ENCODE measurements around the gene SLC2A14.
"Not testable (repeated sequence)": the region's sequence is repeated elsewhere in the genome, so short reads cannot be mapped to it uniquely, and the experiment has no call there.

The SLC2A14 gene

DNA sequence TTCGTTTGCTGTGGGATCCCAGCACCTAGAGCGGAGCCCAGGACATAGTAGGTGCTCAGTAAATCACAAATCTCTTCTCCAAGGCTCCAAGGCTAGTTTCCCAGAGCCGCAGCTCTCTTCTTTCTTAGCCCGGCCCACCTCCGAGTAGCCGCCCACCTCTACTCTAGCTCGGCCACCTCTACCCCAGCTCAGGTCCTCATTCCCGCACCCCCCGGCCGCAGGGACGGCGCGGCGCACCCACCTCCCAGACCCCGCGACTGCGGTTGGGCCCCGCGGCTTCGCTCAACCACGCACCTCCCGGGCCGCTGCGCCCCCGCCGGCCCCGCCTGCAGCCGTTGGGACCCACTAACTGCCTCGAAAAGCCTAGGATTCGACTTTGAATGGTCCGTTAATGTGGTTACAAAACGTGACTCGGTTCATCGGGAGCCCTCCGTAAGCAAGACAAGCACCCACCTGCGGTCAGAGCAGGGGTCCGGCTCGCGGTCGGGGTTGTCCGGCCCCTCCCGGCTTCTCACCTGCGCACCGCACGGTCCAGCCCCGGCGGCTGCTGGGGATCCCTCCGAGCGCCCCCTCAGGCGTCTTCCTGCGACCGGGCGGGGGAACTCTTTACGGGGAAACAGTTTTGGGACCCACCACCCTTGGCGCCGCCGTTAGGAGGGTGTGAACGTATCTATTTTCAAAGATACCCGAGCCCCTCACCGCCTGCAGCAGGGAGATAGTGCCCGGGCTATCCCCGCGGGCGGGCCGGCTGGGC, at the start of gene SLC2A14:
SLC2A14 (minus strand) TSS at position 350 of the 754 bp plus-strand sequence. CDS start 3,035 bp downstream, outside the sequence.
- no peak for FAIRE-seq

DNA sequence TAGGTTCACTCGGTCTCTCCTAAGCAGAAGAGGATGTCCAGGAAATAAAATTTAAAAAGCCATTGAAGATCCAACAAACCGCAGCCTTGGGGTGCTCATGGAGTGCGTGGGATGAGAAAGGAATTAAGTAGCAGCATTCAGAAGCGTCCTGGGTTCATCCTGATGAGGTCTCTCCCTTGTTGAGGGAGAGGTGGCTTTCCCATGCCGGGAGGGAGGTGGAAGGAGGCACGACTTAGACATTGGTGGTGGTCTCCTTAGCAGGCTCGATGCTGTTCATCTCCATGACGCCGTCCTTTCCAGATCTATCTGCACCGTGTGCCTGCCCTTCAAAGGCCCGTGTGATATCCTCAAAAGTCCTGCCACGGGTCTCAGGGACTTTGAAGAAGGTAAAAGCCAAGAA, 48.5 kb upstream of the SLC2A14 start:
- FAIRE-seq = not testable (repeated sequence)

DNA sequence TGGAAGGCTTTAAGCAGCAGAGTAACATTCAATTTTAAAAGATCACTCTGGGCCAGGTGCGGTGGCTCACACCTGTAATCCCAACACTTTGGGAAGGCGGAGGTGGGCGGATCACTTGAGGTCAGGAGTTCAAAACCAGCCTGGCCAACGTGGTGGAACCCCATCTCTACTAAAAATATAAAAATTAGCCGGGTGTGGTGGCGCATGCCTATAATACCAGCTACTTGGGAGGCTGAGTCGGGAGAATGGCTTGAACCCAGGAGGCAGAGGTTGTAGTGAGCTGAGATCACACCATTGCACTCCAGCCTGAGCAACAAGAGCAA, 45.5 kb upstream of the SLC2A14 start:
- not testable (repeated sequence) for FAIRE-seq

DNA sequence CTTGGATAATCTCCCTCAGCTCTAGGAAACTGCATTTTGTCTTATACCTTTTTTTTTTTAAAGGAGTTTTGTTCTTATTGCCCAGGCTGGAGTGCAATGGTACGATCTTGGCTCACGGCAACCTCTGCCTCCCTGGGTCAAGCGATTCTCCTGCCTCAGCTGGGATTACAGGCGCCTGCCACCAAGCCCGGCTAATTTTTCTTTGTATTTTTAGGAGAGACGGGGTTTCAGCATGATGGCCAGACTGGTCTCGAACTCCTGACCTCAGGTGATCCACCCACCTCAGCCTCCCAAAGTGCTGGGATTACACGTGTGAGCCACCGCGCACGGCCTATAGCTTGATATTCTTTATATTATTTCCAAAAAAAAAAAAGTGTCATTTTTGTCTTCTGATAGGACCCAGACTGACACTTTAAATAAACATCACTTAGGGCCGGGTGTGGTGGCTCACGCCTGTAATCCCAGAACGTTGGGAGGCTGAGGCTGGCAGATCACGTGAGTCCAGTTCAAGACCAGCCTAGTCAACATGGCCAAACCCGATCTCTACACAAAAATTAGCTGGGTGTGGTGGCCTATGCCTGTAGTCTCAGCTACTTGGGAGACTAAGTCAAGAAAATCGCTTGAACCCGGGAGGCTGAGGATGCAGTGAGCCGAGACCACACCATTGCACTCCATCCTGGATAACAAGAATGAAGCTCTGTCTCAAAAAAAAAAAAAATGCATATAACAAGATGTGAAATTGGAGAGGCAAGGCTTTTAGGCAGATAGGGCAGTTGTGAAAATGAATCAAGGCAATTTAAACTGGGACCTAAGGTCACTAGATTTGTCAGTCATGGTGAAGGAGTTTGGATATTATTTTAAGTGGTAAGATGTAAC, 44.9 kb upstream of the SLC2A14 start:
- FAIRE-seq = no peak

DNA sequence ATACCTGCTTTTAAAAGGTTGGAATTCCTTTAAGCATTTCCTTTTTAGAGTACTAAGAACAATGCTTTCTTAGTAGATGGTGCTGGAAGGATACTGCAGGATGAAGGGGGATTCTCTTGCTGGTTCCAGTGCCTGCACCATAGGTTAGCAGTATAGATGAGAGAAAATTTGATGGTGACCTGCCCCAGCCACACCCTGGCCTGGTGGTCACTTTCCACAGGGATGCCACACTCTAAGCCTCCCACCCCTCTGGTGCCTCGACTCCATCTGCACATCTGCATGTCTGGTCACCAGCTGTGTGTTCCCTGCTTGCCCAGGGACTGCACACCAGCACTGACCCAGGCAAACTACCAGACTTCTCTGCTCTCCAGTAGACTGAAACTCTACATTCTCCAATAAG, 44.2 kb upstream of the SLC2A14 start:
- FAIRE-seq = no peak

DNA sequence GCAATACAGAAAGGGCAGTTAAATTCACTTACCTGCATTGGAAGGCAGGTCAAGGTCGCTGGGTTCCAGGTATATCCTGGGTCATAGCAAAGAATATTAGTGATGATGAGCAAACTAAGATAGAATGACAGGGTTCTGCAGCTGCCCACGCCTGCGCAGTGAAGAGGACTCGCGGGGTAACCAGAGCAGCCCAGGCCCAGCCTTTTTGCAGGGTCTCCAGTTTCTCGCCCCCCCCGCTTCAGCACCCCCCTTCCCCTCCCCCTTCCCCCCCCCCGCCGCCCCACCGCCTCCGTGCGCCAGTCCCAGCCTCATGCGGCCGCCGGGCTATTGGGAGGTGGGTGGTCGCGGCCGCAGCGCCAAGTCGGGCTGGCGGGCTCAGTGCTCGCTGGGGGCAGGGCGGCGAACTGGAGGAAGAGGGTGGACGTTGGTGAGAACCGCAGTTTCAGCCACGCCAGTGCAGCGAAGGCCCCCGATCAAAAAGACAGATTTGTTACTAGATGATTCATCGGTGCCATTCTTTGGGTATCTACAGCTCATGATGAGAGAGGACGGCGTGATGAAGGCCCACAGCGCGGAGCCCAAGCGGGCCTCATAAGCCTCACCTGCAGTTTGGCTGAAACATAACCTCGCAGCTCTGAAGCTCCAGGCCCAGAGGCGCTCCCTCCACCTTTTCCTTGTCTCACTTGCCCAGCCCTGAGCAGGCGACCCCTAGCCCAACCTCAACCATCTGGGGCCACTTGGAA, 43.1 kb upstream of the SLC2A14 start:
- FAIRE-seq = no peak

DNA sequence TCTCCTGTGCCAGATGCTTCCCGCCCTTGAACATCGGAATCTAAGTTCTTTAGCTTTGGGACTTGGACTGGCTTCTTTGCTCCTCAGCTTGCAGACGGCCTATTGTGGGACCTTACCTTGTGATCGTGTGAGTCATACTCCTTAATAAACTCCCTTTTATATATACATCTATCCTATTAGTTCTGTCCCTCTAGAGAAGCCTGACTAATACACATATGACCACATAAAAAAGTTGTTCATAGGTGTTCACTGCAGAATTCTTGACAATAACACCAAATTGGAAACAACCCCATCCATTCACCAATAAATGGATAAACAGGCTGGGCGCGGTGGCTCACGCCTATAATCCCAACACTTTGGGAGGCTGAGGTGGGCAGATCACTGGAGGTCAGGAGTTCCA, 37.4 kb upstream of the SLC2A14 start:
- FAIRE-seq = not testable (repeated sequence)

DNA sequence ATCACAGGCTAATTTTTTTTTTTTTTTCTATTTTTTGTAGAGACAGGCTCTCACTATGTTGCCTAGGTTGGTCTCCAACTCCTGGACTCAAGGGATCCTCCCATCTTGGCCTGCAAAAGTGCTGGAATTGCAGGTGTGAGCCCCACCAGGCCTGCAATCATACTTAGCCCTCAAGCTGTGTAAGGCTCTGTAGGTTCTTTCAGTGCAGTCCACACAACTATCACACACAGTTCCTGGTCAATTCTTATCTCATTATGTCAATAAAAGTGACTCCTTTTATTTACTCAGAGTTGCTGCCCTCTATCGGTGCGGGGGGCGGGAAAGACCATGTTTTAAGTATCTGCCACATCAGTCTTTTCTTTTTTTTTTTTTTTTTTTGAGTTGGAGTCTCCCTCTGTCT, 34.3 kb upstream of the SLC2A14 start:
- no peak for FAIRE-seq

DNA sequence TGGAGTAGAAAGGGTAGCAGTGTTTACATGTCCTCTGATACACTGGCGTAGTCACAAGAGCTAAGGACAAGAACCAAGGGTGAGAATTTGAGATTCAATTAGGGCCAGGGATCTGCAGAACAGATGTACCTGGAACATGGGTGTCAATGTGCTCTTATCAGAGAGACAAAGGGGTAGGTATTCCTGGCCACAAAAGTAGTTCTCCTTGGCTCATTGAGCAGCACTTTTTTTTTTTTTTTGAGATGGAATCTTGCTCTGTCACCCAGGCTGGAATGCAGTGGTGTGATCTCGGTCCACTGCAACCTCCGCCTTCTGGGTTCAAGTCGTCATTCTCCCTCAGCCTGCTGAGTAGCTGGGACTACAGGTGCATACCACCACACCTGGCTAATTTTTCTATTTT, 33.6 kb upstream of the SLC2A14 start:
- not testable (repeated sequence) for FAIRE-seq

DNA sequence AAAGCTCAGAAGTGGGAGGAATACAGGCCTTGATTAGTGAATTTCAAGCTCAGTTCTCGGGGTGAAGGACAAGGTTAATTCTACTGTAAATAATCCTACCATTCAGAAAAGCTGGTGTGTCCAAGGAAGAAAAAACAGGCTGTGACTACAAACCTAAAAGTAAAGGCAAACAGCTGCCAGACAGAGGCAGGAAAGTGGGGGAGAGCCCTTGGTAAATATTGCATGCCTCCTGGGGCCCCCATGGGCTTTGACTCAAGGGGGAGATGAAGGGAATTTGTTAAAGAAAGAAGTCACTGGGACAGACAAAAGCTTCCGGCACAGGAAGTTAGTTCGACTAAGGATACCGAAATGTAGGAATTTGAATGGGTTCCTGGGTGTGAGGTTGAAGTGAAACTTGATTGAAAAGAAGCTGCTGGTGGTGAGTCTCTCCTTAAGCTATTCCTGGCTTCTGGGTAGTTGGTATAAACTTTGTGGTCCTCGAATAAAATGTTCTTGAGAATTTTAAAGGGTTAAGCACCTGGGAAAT, 32.9 kb upstream of the SLC2A14 start:
- FAIRE-seq = not testable (repeated sequence)

DNA sequence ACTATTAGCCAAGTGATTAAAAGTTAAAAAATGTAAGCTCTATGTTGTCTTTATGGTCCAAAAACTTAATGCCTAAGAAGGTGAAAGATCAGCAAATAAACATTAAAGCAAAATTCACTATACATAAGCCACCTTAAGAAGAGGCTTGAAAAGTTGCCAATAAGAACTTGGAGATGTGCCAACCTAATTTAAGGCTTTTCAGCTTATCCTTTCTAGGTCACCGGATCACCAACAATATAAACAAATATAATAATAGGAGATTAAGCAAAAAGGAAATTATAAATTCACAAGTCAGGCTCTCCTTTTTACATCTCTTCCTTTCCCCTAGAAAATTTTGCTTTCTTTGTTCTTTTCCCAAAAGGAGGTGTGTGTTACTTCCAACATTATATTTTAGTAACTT, 32.4 kb upstream of the SLC2A14 start:
- FAIRE-seq = no peak

DNA sequence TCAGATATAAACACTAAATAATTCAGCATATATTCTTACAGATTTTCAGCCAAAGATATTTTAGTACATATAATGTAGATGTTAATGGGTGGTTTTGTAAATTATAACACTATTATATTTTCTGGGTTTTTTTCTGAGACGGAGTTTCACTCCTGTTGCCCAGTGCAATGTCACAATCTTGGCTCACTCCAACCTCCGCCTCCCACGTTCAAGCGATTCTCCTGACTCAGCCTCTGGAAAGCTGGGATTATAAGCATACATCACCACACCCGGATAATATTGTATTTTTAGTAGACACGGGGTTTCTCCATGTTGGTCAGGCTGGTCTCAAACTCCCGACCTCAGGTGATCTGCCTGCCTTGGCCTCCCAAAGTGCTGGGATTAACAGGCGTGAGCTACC, 29.7 kb upstream of the SLC2A14 start:
- not testable (repeated sequence) for FAIRE-seq

DNA sequence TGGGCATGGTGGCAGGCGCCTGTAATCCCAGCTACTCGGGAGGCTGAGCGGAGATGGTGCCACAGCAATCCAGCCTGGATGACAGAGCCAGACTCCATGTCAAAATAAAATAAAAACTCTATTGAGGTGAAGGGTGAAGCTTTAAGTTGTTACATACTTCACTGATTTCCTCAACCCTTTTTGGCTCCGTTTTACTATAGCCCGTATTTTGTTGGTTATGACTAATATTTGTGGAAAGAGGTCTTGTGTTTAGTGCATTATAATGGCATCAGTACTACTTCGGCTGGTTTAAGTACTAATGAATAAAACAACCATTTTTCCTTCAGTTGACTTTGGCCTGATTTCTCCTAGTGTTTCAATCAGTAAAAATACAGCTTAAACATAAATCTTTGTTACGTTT, 27.0 kb upstream of the SLC2A14 start:
- FAIRE-seq = no peak

DNA sequence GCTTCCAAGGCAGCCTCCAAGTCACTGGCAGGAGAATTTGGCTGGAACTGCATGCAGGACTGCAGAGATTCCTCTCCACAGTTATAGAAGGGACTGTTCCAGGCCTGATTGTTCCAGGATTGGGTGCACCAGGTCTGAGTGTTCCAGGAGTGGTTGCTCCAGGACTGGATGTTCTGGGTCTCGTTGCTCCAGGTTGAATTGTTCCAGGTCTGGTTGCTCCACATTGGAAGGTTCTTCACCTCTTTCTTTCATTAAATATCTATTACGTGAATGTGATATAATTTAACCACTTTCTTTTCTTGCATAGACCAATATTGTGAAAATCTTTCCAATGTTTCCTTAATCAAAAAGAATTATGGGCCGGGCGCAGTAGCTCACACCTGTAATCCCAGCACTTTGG, 24.0 kb upstream of the SLC2A14 start:
- FAIRE-seq = not testable (repeated sequence)

DNA sequence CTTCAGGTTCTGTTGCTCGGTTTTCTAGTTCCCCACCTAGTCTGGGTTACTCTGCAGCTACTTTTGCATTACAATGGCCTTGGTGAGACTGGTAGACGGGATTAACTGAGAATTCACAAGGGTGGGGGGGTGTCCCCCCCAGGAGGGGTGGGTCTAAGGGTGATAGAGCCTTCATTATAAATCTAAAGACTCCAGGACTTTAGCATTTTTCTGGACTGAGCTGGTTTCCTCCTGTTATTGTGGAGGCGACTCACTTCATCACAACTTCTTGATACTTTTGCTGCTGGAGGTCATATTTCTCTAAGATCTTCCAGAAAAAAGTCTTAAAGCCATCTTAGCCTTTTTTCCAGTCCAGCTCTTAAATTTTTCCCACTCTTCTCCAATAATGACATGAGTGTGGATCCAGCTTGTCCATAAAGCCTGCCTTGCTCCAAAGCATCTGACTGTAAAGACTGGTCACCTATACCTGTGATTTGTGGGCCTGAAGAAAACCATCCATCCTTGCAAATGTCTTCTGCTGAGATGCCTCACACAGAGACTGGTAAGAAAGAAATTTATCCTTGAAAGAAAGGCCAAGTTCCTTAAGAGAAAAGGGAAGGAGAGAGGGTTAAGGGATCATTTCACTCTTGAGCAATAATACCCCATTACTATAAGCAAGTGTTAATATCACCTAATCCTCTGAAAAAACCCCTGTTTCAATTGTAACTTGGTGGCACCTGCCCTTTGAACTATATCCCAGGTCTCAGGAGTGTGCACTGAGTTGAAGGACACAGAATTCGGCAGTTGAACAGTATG, 19.7 kb upstream of the SLC2A14 start:
- no peak for FAIRE-seq

DNA sequence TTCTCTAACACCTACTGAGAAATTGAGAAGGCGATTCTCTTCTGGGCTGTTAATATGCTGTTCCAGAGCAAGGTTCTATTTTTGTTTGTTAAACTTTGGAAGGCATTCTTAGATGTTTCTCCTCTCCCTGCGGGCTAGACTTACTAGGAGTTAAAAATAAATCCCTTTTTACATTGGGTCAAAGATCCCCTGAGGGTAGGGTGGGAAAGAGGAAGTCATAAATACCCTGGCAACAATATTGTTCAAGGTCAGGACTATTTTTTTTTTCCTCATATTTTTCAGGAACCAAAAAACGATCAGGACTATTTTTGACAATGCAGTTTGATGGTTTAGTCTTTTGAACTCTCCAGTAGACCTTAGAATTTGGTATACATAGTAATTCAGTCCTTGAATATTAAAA, 12.0 kb upstream of the SLC2A14 start:
- no peak for FAIRE-seq

DNA sequence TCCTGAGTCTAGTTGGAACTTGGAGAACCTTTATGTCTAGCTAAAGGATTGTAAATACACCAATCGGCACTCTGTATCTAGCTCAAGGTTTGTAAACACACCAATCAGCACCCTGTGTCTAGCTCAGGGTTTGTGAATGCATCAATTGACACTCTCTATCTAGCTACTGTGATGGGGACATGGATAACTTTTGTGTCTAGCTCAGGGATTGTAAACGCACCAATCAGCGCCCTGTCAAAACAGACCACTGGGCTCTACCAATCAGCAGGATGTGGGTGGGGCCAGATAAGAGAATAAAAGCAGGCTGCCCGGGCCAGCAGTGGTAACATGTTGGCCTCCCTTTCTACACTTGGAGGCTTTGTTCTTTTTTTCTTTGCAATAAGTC, 9.0 kb upstream of the SLC2A14 start:
- FAIRE-seq = not testable (repeated sequence)

DNA sequence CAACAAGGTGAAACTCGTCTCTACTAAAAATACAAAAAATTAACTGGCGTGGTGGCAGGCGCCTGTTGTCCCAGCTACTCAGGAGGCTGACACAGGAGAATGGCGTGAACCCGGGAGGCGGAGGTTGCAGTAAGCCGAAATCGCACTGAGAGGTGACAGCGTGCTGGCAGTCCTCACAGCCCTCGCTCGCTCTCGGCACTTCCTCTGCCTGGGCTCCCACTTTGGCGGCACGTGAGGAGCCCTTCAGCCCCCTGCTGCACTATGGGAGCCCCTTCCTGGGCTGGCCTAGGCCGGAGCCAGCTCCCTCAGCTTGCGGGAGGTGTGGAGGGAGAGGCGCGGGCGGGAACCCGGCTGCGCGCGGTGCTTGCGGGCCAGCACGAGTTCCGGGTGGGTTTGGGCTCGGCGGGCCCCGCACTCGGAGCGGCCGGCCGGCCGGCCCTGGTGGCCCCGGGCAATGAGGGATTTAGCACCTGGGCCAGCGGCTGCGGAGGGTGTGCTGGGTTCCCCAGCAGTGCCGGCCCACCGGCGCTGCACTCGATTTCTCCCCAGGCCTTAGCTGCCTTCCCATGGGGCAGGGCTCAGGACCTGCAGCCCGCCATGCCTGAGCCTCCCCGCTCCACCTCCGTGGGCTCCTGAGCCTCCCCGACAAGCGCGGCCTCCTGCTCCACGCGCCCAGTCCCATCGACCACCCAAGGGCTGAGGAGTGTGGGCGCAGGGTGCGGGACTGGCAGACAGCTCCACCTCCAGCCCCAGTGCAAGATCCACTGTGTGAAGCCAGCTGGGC, 8.4 kb upstream of the SLC2A14 start:
- not testable (repeated sequence) for FAIRE-seq

DNA sequence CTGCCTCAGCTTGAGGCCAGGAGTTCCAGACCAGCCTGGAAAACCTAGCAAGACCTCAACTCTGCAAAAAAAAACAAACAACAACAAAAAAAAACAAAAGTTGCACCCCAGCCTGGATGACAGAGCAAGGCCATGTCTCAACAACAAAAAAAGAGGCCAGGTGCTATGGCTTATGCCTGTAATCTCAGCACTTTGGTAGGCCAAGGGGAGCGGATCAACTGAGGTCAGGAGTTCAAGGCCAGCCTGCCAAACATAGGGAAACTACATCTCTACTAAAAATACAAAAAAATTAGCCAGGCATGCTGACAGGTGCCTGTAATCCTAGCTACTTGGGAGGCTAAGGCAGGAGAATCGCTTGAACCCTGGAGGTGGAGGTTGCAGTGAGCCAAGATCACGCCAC, 6.5 kb upstream of the SLC2A14 start:
- FAIRE-seq = no peak

DNA sequence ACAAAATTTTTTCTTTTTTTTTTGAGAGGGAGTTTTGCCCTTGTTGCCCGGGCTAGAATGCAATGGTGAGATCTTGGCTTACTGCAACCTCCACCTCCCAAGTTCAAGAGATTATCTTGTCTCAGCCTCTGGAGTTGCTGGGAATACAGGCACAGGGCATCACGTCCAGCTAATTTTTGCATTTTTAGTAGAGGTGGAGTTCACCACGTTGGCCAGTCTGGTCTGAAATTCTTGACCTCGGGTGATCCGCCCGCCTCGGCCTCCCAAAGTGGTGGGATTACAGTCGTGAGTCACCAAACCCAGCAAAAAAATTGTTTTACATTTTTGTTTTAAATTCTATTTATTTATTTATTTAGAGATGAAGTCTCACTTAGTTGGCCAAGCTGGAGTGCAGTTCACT, 4.7 kb upstream of the SLC2A14 start:
- no peak for FAIRE-seq

DNA sequence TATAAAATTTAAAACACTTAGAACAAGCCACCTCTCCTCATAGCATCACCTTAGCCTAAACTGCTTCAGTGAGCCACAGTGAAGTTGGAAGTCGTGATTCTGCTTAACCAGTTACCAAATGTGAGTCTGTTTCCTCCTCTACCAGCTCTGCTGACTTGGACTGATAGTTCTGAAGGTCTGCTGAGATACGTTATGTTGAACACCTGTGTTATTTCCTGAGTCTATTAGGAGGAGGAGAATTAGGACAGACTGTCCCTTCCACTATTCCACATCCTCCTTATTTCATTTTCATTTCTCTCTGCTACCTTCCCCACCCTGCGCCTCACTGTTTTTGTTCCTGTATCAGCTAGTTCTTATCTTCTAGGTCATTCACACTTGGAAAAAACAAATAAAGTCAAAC, 2.4 kb downstream of the SLC2A14 start:
- no peak for FAIRE-seq

DNA sequence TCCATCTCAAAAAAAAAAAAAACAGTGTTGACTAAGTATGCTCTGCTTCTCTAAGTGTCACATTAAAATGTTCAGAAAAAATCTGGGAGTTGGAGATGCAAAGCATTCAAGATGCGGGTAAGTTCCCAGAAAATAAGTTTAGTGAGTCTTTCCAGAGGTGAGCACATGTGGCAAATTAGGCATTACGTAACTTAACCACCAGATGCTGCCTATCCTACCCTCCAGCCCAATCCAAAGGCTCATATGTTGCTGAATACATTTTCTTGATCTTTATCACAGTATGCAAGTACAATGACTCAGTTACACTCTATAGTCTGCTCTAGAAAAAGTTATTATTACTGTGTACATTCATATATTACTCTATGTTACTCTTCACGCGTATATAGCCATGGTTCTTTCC, 3.6 kb downstream of the SLC2A14 start:
- FAIRE-seq = no peak
